ENCODE data around the gene CDS2. TPM values are rescaled to one million over a fixed set of nuclear protein-coding genes. Genes with fewer than 3 reads are reported as not detected.
"Not testable (repeated sequence)": the region's sequence is repeated elsewhere in the genome, so short reads cannot be mapped to it uniquely, and the experiment has no call there.

The CDS2 gene
- total RNA-seq, 1 experiment from 2014 or later, result 49.1 TPM

DNA sequence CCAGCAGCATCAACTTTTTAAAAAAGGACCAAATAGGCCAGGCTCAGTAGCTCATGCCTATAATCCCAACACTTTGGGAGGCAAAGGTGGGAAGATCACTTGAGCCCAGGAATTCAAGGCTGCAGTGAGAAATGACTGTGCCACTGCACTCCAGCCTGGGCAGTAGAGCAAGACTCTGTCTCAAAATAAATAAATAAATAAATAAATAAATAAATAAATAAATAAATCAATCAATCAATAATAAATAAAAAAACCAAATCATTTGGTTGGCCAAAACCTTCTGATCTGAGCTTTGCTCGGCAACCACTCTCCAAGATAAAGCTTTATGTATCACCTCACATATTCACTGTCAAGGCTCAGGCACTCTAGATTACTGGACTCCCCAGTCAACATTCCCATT lies 27.8 kb upstream of the CDS2 start:
- CTCF ChIA-PET; H3K9me3 Mint-ChIP-seq; H3K4me3 Mint-ChIP-seq; H3K4me1 Mint-ChIP-seq; H3K27ac Mint-ChIP-seq; DNase-seq (ENCODE audit: low spot score); H3K27me3 Mint-ChIP-seq (ENCODE audit: low read depth); ATAC-seq: not testable (repeated sequence)
- TF ChIP-seq HMGA2 (CRISPR knock-in tag; IDR thresholded peaks at IDR 0.05), result peak; percentile 10; the same call in 1 of the 2 replicates
- POLR2A ChIA-PET, result interaction anchor here (0.7 kb wide), 1 partner anchor 83 kb away, joined by 3 read pairs; no protein-coding TSS in a partner anchor
- peaks cover 50% of the 10 kb centered on the region for H3K36me3 Mint-ChIP-seq

DNA sequence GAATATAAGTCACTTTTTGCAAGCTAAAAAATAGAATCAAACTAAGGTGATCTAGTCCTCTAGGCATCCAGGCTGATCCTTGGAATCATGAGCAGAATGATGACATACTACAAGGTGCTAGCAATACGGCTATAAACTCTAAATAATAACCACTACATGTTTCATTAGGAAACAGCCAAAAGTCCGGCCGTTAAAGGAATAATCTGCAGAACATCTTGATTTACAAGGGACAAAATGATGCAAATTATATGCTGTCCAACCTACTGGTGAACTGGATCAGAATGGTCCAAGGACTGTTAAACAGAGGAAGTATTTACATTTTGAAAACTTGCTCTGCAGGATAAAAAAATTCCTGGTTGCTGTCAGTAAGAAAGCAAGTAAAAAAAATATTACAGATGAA lies 26.9 kb upstream of the CDS2 start:
- POLR2A ChIA-PET, result not testable (repeated sequence)

DNA sequence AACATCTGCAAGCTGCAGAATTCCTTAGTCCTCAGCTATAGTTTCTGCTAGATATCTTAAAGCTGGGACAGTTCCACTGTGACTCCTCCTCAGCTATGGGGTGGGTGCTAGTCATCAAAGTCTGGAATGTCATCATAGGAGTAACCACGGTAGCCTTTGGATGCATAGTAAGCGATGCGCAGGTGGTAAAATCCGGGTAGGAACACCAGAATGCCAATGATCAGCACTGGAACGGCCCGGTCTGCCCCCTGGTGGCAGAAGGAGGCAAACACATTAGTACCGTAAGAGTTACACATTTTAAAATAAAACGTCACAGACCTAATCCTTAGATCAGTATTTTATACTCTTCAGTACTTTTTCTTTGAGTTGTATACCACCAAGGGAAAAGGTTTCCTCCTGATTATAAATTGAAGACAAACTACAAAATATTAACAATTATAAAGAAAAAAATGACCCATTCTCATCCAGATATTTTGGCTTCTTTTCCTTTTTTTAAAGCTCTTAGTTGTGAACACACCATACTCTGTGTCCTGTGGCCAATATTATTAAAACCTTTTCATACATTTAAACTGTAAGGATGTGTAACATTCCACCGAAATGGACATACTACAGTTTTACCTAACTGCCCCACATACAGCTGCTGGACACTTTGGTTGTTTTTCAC lies 26.0 kb upstream of the CDS2 start:
- TF ChIP-seq, protein P1, sequence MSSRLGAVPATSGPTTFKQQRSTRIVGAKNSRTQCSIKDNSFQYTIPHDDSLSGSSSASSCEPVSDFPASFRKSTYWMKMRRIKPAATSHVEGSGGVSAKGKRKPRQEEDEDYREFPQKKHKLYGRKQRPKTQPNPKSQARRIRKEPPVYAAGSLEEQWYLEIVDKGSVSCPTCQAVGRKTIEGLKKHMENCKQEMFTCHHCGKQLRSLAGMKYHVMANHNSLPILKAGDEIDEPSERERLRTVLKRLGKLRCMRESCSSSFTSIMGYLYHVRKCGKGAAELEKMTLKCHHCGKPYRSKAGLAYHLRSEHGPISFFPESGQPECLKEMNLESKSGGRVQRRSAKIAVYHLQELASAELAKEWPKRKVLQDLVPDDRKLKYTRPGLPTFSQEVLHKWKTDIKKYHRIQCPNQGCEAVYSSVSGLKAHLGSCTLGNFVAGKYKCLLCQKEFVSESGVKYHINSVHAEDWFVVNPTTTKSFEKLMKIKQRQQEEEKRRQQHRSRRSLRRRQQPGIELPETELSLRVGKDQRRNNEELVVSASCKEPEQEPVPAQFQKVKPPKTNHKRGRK (CRISPR knock-in tag; IDR thresholded peaks at IDR 0.05; ENCODE audit: borderline replicate concordance), result no peak
- no peak for TF ChIP-seq SOX15 (CRISPR knock-in tag; IDR thresholded peaks at IDR 0.05)
- TF ChIP-seq, protein P2, sequence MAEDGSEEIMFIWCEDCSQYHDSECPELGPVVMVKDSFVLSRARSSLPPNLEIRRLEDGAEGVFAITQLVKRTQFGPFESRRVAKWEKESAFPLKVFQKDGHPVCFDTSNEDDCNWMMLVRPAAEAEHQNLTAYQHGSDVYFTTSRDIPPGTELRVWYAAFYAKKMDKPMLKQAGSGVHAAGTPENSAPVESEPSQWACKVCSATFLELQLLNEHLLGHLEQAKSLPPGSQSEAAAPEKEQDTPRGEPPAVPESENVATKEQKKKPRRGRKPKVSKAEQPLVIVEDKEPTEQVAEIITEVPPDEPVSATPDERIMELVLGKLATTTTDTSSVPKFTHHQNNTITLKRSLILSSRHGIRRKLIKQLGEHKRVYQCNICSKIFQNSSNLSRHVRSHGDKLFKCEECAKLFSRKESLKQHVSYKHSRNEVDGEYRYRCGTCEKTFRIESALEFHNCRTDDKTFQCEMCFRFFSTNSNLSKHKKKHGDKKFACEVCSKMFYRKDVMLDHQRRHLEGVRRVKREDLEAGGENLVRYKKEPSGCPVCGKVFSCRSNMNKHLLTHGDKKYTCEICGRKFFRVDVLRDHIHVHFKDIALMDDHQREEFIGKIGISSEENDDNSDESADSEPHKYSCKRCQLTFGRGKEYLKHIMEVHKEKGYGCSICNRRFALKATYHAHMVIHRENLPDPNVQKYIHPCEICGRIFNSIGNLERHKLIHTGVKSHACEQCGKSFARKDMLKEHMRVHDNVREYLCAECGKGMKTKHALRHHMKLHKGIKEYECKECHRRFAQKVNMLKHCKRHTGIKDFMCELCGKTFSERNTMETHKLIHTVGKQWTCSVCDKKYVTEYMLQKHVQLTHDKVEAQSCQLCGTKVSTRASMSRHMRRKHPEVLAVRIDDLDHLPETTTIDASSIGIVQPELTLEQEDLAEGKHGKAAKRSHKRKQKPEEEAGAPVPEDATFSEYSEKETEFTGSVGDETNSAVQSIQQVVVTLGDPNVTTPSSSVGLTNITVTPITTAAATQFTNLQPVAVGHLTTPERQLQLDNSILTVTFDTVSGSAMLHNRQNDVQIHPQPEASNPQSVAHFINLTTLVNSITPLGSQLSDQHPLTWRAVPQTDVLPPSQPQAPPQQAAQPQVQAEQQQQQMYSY (CRISPR knock-in tag; IDR thresholded peaks at IDR 0.05), result peak; percentile 49; the same call in 1 of the 2 replicates
- TF ChIP-seq, protein P3, sequence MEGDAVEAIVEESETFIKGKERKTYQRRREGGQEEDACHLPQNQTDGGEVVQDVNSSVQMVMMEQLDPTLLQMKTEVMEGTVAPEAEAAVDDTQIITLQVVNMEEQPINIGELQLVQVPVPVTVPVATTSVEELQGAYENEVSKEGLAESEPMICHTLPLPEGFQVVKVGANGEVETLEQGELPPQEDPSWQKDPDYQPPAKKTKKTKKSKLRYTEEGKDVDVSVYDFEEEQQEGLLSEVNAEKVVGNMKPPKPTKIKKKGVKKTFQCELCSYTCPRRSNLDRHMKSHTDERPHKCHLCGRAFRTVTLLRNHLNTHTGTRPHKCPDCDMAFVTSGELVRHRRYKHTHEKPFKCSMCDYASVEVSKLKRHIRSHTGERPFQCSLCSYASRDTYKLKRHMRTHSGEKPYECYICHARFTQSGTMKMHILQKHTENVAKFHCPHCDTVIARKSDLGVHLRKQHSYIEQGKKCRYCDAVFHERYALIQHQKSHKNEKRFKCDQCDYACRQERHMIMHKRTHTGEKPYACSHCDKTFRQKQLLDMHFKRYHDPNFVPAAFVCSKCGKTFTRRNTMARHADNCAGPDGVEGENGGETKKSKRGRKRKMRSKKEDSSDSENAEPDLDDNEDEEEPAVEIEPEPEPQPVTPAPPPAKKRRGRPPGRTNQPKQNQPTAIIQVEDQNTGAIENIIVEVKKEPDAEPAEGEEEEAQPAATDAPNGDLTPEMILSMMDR (IDR thresholded peaks at IDR 0.05), result peak; percentile 89
- Mint-ChIP-seq H3K27me3 (ENCODE audit: low read depth) (no peaks in the 10 kb centered on the region), H3K36me3 (peaks cover 57% of the 10 kb centered on the region), H3K4me1 (no peaks in the 10 kb centered on the region), H3K9me3 (no peaks in the 10 kb centered on the region), H3K27ac (peak overlapping the region; percentile 53; the same call in 1 of the 2 replicates), H3K4me3 (no peak overlapping the region)
- peak; percentile 87 for ATAC-seq
- POLR2A ChIA-PET, result interaction anchor here (0.5 to 1.0 kb wide), 2 partner anchors 13 to 342 kb away, joined by 3 read pairs; no protein-coding TSS in a partner anchor
- CTCF ChIA-PET, result interaction anchor here (0.6 to 1.6 kb wide), 20 partner anchors 9 to 496 kb away, joined by 3 to 12 read pairs (median 3); partner anchors contain the start of gene CDS2
- peak; percentile 80 for DNase-seq (ENCODE audit: low spot score)

More for the DNA sequence above, 26.9 kb upstream of the CDS2 start:
- not testable (repeated sequence) for H3K27me3 Mint-ChIP-seq (ENCODE audit: low read depth); H3K4me1 Mint-ChIP-seq; H3K4me3 Mint-ChIP-seq; ATAC-seq; DNase-seq (ENCODE audit: low spot score); H3K9me3 Mint-ChIP-seq; H3K27ac Mint-ChIP-seq
- peaks cover 57% of the 10 kb centered on the region for H3K36me3 Mint-ChIP-seq
- CTCF ChIA-PET, result interaction anchor here (1.3 to 1.6 kb wide), 3 partner anchors 13 to 92 kb away, joined by 5 to 12 read pairs (median 7); no protein-coding TSS in a partner anchor

DNA sequence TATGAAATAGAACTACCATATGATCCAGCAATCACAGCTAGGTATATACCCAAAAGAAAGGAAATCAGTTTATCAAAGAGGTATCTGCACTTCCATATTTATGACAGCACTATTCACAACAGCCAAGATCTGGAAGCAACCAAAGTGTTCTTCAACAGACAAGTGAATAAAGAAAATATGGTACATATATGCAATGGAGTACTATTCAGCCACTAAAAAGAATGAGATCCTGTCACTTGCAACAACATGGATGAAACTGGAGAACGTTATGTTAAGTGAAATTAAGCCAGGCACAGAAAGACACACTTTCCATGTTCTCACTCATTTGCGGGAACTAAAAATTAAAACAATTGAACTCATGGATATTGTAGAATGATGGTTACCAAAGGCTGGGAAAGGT lies 22.3 kb upstream of the CDS2 start:
- no peak overlapping the region for H3K27ac Mint-ChIP-seq
- TF ChIP-seq, protein P4, sequence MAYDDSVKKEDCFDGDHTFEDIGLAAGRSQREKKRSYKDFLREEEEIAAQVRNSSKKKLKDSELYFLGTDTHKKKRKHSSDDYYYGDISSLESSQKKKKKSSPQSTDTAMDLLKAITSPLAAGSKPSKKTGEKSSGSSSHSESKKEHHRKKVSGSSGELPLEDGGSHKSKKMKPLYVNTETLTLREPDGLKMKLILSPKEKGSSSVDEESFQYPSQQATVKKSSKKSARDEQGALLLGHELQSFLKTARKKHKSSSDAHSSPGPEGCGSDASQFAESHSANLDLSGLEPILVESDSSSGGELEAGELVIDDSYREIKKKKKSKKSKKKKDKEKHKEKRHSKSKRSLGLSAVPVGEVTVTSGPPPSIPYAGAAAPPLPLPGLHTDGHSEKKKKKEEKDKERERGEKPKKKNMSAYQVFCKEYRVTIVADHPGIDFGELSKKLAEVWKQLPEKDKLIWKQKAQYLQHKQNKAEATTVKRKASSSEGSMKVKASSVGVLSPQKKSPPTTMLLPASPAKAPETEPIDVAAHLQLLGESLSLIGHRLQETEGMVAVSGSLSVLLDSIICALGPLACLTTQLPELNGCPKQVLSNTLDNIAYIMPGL (CRISPR knock-in tag; IDR thresholded peaks at IDR 0.05), result no peak
- TF ChIP-seq, protein P5, sequence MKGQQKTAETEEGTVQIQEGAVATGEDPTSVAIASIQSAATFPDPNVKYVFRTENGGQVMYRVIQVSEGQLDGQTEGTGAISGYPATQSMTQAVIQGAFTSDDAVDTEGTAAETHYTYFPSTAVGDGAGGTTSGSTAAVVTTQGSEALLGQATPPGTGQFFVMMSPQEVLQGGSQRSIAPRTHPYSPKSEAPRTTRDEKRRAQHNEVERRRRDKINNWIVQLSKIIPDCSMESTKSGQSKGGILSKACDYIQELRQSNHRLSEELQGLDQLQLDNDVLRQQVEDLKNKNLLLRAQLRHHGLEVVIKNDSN (CRISPR knock-in tag; IDR thresholded peaks at IDR 0.05), result no peak
- no peak for TF ChIP-seq MYBL2 (CRISPR knock-in tag; IDR thresholded peaks at IDR 0.05)
- no peak for TF ChIP-seq FOXK1 (CRISPR knock-in tag; IDR thresholded peaks at IDR 0.05)
- peaks cover 53% of the 10 kb centered on the region for H3K36me3 Mint-ChIP-seq
- no peak overlapping the region for H3K4me3 Mint-ChIP-seq
- ATAC-seq (no peak), DNase-seq (ENCODE audit: low spot score) (no peak)
- no peaks in the 10 kb centered on the region for H3K27me3 Mint-ChIP-seq (ENCODE audit: low read depth)
- H3K4me1 Mint-ChIP-seq, result no peaks in the 10 kb centered on the region
- ChIA-PET POLR2A (no interaction called here), CTCF (no interaction called here)
- no peaks in the 10 kb centered on the region for H3K9me3 Mint-ChIP-seq
